A673 (cell line): ENCODE results near the gene PGAP6. TPM values are rescaled to one million over a fixed set of nuclear protein-coding genes. Genes with fewer than 3 reads are reported as not detected.
A peak's percentile ranks its signal among the peaks of the same experiment; 100 is the strongest.
"Not testable (repeated sequence)": the region's sequence is repeated elsewhere in the genome, so short reads cannot be mapped to it uniquely, and the experiment has no call there.

ENCODE experiments used
- BruUV-seq: library from RNA; stranded (reverse); fragments of 400-500 nt; replicated peaks from 2 replicates; lab custom pipeline; 2021; lab: Mats Ljungman, UMichigan
- CTCF ChIA-PET: fragments of 300-600 bp; sonication (Branson Sonifier 250); formaldehyde crosslinking; loops from one replicate; lab custom pipeline; 2022; ENCODE audit warnings: antibody characterized with exemption; lab: Charles Lee
- POLR2A ChIA-PET: fragments of 300-600 bp; sonication (Branson Sonifier 250); formaldehyde crosslinking; loops from one replicate; lab custom pipeline; 2022; ENCODE audit warnings: antibody characterized with exemption; ENCODE audit not compliant: low non-redundant PET; lab: Charles Lee
- DNase-seq: peaks from one replicate; pipeline ENCODE4 v3.0.0-alpha.2; 2015; ENCODE audit warnings: low spot score
- H3K27ac ChIP-seq: fragments of 200-600 bp; sonication (generic); 2 replicates; pipeline ENCODE4 v1.5.1; 2016; ENCODE audit warnings: mixed run types, low read depth, mild to moderate bottlenecking, mixed read lengths, antibody characterized with exemption, low read length; ENCODE audit not compliant: poor library complexity, severe bottlenecking
- H3K27me3 ChIP-seq: fragments of 200-600 bp; sonication (generic); replicated peaks from 2 replicates; pipeline ENCODE4 v1.6.1; 2017; ENCODE audit warnings: mixed run types, low read depth, mild to moderate bottlenecking, mixed read lengths, antibody characterized with exemption, low read length; ENCODE audit not compliant: insufficient read depth, poor library complexity
- H3K36me3 ChIP-seq: fragments of 200-600 bp; sonication (generic); 2 replicates; pipeline ENCODE4 v1.6.1; 2016; ENCODE audit warnings: mixed run types, mild to moderate bottlenecking, mixed read lengths, antibody characterized with exemption, low read length; ENCODE audit not compliant: insufficient read depth, poor library complexity, severe bottlenecking
- H3K4me1 ChIP-seq: fragments of 200-600 bp; sonication (generic); 2 replicates; pipeline ENCODE4 v1.6.1; 2017; ENCODE audit warnings: mixed run types, mild to moderate bottlenecking, mixed read lengths, antibody characterized with exemption, low read length; ENCODE audit not compliant: insufficient read depth, poor library complexity, severe bottlenecking
- H3K4me3 ChIP-seq: fragments of 200-600 bp; sonication (generic); 2 replicates; pipeline ENCODE4 v1.5.1; 2016; ENCODE audit warnings: low read depth, mixed run types, mild to moderate bottlenecking, mixed read lengths, low read length; ENCODE audit not compliant: poor library complexity, severe bottlenecking
- H3K9me3 ChIP-seq: fragments of 200-600 bp; sonication (generic); 2 replicates; pipeline ENCODE4 v1.6.1; 2016; ENCODE audit warnings: mixed run types, low read depth, mild to moderate bottlenecking, mixed read lengths, antibody characterized with exemption, low read length; ENCODE audit not compliant: poor library complexity, severe bottlenecking
- CTCF ChIP-seq: fragments of 300-800, 200-600 bp; sonication (generic); conservative IDR thresholded peaks from 2 replicates; pipeline ENCODE4 v1.5.1; 2017; ENCODE audit warnings: low read depth, mild to moderate bottlenecking, antibody characterized with exemption, low read length, moderate library complexity, mixed read lengths
- EZH2 ChIP-seq: fragments of 200-600 bp; sonication (generic); IDR thresholded peaks from 2 replicates; pipeline ENCODE4 v1.6.1; 2017; ENCODE audit warnings: borderline replicate concordance, low read depth, mild to moderate bottlenecking, mixed read lengths, antibody characterized with exemption, low read length; ENCODE audit not compliant: poor library complexity, severe bottlenecking
- intact Hi-C: fragments of 100-400 bp; cut with micrococcal nuclease; formaldehyde crosslinking; loops from one replicate; pipeline ENCODE4 v1.10.0; 2022; ENCODE audit not compliant: unreplicated experiment
- total RNA-seq: library from RNA; stranded (reverse); gene quantifications from 2 replicates; pipeline ENCODE4 v1.2.3, GENCODE V29; 2021

Gene PGAP6
- total RNA-seq, 1 experiment from 2014 or later: 38.7 TPM

- H3K9me3 ChIP-seq: no peaks in the 10 kb centered on the region
- H3K4me3 ChIP-seq: peak within 1 kb of the TSS; percentile 89
- intact Hi-C loops: no loop called here
- ChIA-PET POLR2A (interaction anchor here (0.7 kb wide), 1 partner anchor 98 kb away, joined by 13 read pairs; no protein-coding TSS in a partner anchor), CTCF (no interaction called here)
- TF ChIP-seq CTCF (peak; percentile 41), EZH2 (no peak)
- peak; percentile 94 for DNase-seq
- no peaks in the 10 kb centered on the region for H3K36me3 ChIP-seq
- H3K4me1 ChIP-seq: peaks cover 8% of the 10 kb centered on the region
- peak within 1 kb of the TSS; percentile 59 for H3K27ac ChIP-seq
- no peaks in the 10 kb centered on the region for H3K27me3 ChIP-seq
- BruUV-seq: no TSS peak
Observed at GRCh38 chr16:425082-425718, 43.4 kb upstream of the PGAP6 start, which contains the start of gene RAB11FIP3. TSS of gene RAB11FIP3 (plus strand) at chr16:425649. CDS start at chr16:426007, 358 bp downstream.

- Histone ChIP-seq H3K4me3 (peak overlapping the region; percentile 89), H3K4me1 (peaks cover 8% of the 10 kb centered on the region), H3K27me3 (no peaks in the 10 kb centered on the region), H3K9me3 (no peaks in the 10 kb centered on the region), H3K36me3 (no peaks in the 10 kb centered on the region), H3K27ac (peak overlapping the region; percentile 59)
- no TSS peak for BruUV-seq
- TF ChIP-seq EZH2 (no peak), CTCF (no peak)
- intact Hi-C loops: no loop called here
- DNase-seq: peak; percentile 60
- POLR2A ChIA-PET: no interaction called here
- CTCF ChIA-PET: interaction anchor here (0.7 kb wide), 1 partner anchor 71 kb away, joined by 3 read pairs; no protein-coding TSS in a partner anchor
Observed at GRCh38 chr16:424623-425081, 42.9 kb upstream of the PGAP6 start.

GRCh38 chr16:424033-424622 is 42.4 kb upstream of the PGAP6 start:
- Histone ChIP-seq H3K27ac (no peak overlapping the region), H3K9me3 (no peaks in the 10 kb centered on the region), H3K4me1 (peaks cover 8% of the 10 kb centered on the region), H3K27me3 (no peaks in the 10 kb centered on the region), H3K4me3 (peak overlapping the region; percentile 89), H3K36me3 (no peaks in the 10 kb centered on the region)
- peak; percentile 82 for DNase-seq
- no TSS peak for BruUV-seq
- TF ChIP-seq CTCF (no peak), EZH2 (no peak)
- POLR2A ChIA-PET: no interaction called here
- CTCF ChIA-PET: interaction anchor here (0.7 kb wide), 1 partner anchor 71 kb away, joined by 3 read pairs; no protein-coding TSS in a partner anchor
- intact Hi-C loops: no loop called here

GRCh38 chr16:422179-422578 is 40.4 kb upstream of the PGAP6 start:
- intact Hi-C loops, H3K27me3 ChIP-seq, CTCF ChIA-PET, H3K4me3 ChIP-seq, H3K9me3 ChIP-seq, DNase-seq, H3K4me1 ChIP-seq, H3K27ac ChIP-seq, BruUV-seq, H3K36me3 ChIP-seq, POLR2A ChIA-PET: not testable (repeated sequence)

- H3K36me3 ChIP-seq, BruUV-seq, CTCF ChIA-PET: not testable (repeated sequence)
Observed at GRCh38 chr16:415170-415498, 33.4 kb upstream of the PGAP6 start.

More at GRCh38 chr16:415170-415498, 33.4 kb upstream of the PGAP6 start:
- POLR2A ChIA-PET, H3K27me3 ChIP-seq, H3K4me1 ChIP-seq, H3K4me3 ChIP-seq, H3K9me3 ChIP-seq, DNase-seq, H3K27ac ChIP-seq, intact Hi-C loops: not testable (repeated sequence)
